ENCODE data around the gene THRAP3.
"Not testable (repeated sequence)": the region's sequence is repeated elsewhere in the genome, so short reads cannot be mapped to it uniquely, and the experiment has no call there.

The THRAP3 gene

GRCh38 chr1:36223996-36224536 lies at the start of gene THRAP3:
Gene THRAP3 (plus strand): TSS chr1:36224443. CDS start chr1:36282564, 58,121 bp downstream.
- peak; percentile 98 for DNase-seq (ENCODE audit: low read depth)

GRCh38 chr1:36174713-36175112 lies 49.5 kb upstream of the THRAP3 start:
- DNase-seq (ENCODE audit: low read depth) = no peak

- no peak for DNase-seq (ENCODE audit: low read depth)
Measured at GRCh38 chr1:36175137-36176095, 48.8 kb upstream of the THRAP3 start.

GRCh38 chr1:36176106-36176949 lies 47.9 kb upstream of the THRAP3 start:
- DNase-seq (ENCODE audit: low read depth) = no peak

GRCh38 chr1:36177589-36178431 lies 46.4 kb upstream of the THRAP3 start:
- DNase-seq (ENCODE audit: low read depth) = no peak

GRCh38 chr1:36178471-36179219 lies 45.6 kb upstream of the THRAP3 start:
- DNase-seq (ENCODE audit: low read depth) = no peak

GRCh38 chr1:36179220-36179600 lies 45.0 kb upstream of the THRAP3 start:
- no peak for DNase-seq (ENCODE audit: low read depth)

GRCh38 chr1:36182734-36183133 lies 41.5 kb upstream of the THRAP3 start:
- no peak for DNase-seq (ENCODE audit: low read depth)

GRCh38 chr1:36183309-36183856 lies 40.9 kb upstream of the THRAP3 start:
- no peak for DNase-seq (ENCODE audit: low read depth)

GRCh38 chr1:36187800-36188593 lies 36.2 kb upstream of the THRAP3 start:
- DNase-seq (ENCODE audit: low read depth) = peak; percentile 82

- DNase-seq (ENCODE audit: low read depth) = not testable (repeated sequence)
Measured at GRCh38 chr1:36196805-36197204, 27.4 kb upstream of the THRAP3 start.

- no peak for DNase-seq (ENCODE audit: low read depth)
Measured at GRCh38 chr1:36198641-36199040, 25.6 kb upstream of the THRAP3 start.

- no peak for DNase-seq (ENCODE audit: low read depth)
Measured at GRCh38 chr1:36199934-36200741, 24.1 kb upstream of the THRAP3 start.

- no peak for DNase-seq (ENCODE audit: low read depth)
Measured at GRCh38 chr1:36203027-36203553, 21.2 kb upstream of the THRAP3 start.

GRCh38 chr1:36203554-36204346 lies 20.5 kb upstream of the THRAP3 start:
- no peak for DNase-seq (ENCODE audit: low read depth)

GRCh38 chr1:36204347-36204909 lies 19.8 kb upstream of the THRAP3 start:
- DNase-seq (ENCODE audit: low read depth) = no peak

- no peak for DNase-seq (ENCODE audit: low read depth)
Measured at GRCh38 chr1:36206323-36206858, 17.9 kb upstream of the THRAP3 start.
